NCI-H1417 treated with DMSO at 0.1 percent for 48 hours (cell line): ENCODE data around the gene DLG2.
"Not testable (repeated sequence)": the region's sequence is repeated elsewhere in the genome, so short reads cannot be mapped to it uniquely, and the experiment has no call there.

Experiments
- DNase-seq: peaks from one replicate; lab custom pipeline; 2025; lab: John Stamatoyannopoulos, UW

DLG2 gene

DNA sequence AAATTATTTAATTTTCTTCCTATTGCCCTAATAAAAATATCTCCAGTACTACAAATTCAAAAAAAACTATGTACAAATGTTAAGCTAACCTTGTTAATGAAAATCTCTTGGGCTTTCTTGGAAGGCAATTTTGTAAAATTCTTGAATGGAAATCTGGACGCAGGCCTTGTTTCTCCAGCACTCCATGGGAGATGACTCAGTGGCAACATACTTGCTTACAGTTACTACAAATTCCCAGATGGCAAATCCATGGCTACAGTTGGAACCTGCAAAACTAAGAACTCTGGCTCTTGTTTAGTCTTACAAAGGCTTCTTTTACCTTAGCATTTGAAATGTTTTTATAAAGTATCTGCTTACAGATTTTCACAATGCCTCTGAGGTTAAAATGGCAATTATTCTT, 725.2 kb downstream of the DLG2 start:
- no peak for DNase-seq

DNA sequence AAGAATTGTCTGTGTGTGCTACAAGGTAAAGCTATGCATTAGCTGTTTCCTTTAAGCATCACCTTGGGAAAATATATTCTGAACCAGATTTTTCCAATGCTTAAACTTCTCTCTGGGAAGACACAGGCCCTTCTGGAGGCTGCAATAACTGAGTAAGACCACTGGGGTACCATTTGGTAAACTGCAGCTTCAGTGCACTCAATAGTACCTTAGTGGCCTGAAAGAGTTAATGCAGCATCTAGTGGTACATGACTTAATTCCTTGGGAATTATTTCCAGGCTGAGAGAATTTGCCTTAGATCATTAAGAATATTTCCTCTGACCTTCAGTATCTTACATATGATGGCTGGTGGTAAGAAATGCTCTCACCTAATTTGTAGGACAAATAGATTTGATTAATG, 727.4 kb downstream of the DLG2 start:
- no peak for DNase-seq

DNA sequence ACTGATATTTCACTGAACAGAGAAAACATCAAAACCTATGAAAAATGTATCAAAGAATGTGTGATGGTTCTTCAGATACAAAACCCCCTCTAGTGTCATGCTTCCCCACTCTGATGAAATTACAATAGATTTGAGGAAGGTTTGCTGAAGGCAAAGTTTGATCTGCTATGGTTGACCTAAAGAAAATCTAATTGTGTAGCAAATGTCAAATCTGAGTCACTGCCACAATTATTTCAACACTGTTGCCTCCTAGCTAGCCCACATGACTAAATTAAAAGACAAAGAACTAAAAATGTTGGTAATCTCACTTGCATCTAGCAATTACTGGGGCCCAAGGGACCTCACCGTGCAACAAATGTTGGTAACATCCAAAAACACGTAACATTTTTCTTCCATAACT, 728.0 kb downstream of the DLG2 start:
- DNase-seq, result no peak

DNA sequence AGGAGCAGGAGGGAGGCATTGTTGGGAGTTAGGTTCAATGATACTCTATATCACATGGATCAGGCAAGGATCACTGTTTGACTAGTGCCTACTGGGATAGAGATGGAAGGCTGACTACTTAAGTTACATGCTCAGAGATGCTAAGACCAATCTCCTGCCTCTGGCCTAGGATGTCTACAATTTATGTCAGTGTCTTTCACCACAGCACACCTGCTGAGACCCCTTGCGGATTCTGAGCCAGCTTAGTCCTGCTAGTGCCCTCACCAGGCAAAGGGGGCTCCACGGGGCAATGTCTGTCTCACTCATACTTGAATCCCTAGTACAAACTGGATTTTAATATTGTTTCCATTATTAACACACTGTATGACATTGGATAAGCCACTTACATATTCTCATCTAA, 732.5 kb downstream of the DLG2 start:
- DNase-seq, result no peak

DNA sequence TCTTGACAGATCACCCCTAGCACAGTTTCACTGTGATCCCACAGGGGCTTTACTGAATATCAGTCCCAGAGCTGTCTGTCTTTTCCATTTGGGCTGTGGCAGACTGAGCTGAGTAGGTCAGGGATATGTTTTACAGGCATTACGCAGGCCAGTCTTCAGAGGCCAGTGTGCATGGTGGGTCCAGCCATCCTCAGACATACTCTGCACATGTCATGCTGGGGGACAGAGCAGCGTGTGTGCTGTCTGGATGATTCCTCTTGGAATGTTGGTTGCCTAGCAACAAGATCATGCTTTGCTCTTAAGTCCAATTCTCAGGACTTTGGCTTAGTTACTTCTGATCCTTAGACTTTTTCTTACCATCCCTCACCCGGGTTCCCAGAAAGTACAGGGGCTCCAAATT, 736.5 kb downstream of the DLG2 start:
- no peak for DNase-seq

DNA sequence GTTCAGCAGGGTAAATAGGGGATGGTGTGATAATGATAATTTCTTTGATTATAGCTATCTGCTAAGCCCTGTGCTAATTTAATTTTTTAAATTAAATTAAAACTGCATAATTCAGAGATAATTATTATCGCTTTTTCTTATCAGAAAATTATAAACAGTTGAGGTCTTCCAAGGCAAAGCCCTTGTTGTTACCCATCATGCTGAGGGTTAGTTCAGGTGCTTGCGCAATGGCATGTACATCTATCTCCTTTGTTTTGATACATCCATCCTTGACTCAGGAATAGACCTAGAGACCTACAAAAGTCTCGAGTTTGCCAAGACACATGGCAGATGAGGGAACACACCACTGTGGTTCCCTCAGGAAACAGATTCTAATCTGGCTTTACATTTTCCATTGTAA, 737.6 kb downstream of the DLG2 start:
- DNase-seq, result no peak

DNA sequence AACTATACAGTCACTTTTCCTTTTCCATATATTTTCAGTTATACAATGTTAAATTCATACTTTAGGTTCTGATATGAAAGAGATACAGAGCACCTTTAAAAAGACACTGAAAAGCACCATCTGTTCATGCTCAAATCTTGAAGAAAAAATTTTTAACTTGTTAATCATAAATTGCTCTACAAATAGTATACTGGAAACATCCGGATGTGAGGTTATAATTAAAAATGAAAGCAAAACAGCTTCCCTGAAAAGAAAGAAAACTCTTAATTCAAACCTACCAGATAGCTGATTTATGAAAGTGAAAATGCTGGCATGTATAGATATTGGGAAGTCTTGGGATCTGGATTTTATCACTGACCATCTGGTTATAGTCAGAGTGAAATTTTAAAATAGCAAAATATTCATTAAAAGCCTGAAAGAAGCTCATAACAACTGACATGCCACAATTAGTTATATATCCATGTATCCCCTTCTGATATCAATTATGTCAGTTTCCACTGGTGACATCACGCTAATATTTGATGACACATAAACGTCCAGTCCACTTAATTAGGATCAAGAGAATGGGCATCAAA, 740.0 kb downstream of the DLG2 start:
- DNase-seq, result no peak

DNA sequence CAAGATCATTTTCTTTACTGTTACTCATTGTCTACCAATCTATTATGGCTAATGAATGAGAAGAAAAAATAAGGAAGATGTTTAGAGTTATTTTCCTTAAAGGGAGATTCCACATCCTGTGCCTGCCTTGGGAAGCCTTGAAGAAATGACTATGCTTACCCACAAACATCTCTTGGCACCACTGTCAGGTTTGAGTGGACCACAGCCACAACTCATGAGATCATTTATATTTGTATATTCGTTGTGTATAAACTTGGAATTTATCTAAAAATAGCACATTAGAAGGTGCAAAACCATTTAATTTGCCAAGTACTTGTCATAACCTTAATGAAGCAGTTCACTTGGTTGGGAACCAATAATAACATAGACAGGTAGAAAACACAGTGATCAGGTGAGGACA, 740.8 kb downstream of the DLG2 start:
- DNase-seq, result no peak

DNA sequence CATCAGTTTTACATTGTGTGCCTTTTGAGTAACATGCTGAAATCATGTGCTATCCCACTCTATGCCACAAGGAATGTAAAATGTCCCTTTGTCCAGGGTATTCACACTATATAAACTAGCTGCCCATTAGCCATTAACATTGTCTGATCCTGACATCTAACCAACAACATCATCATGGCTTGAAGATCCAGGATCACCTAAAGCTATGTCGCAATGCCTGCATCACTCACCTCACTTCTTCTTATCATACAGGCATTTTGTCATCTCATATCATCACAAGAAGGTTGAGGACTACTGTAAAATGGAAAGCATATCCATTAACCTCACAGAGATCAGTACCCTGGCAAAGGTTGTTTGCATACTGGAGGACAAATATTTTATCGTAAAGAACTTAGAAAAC, 742.3 kb downstream of the DLG2 start:
- DNase-seq, result no peak

DNA sequence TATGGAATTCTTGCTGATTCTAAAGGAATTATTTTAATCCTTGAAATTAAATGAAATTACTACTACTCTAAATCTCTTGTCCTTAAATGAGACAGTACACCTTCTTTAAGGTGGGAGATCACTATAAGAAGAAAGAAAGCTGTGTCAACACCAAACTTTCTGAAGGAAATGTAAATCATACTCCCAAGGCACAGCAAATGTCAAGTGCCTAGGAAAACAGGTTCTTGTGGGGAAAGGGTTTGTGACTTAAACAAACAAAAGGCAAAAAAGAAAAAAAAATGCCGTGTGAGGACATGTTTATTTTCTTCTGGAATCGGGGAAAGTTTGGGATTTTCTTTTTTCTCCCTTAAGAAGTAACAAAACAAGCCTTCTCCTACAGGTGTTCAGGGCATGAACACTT, 745.1 kb downstream of the DLG2 start:
- no peak for DNase-seq

DNA sequence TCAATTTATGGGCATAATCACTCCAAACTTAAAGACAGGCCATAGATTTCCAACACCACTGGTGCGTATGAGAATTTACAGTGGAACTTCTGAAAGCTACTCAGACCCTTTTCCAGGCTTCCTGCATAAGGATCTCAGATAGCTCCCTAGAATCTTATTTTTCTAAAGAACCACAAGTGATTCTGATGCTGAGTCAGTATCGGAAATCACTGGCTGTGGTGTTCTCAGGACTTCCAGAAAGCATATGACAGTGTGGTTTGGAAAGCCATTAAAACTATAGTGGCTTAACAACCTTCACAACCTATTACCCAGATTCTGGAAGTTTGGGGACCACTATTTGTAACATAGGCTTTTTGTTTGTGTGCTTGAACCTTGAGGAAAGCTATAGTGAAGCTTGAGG, 756.0 kb downstream of the DLG2 start:
- no peak for DNase-seq

DNA sequence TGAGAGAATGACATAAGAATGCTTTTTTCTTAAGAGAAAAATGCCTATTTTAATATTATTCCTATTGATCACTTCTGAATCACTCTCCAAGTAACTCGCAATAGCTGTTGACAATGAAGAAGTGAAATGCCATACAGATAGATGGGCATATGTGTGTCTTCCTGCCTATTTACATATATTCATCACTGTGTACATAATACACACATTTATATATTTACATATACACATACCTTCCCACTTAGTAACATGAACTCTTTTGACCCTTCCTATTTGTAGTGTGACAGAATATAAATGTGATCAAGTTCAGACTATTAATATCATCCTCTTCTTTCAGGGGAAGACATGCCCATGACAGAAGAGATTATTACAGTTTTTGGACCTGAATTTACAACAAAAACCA, 756.7 kb downstream of the DLG2 start:
- no peak for DNase-seq

DNA sequence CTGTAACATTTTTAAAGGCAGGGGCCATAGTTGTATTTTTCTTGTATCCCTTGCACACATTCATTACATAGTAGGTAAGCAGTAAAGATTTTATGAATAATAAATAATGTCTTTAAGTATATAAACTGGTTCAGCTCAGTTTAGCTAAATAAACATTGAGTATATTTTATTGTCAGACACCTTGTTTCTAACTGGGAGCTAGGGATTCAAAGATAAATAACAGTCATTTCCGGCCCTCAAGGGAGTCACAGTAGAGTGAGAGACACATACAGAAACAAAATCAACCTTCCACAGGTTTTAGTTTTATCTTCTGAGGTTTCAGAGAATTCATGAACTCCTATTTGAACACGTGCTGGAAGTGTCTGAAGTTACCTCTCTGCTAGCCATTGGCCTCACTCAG, 760.2 kb downstream of the DLG2 start:
- DNase-seq, result no peak

DNA sequence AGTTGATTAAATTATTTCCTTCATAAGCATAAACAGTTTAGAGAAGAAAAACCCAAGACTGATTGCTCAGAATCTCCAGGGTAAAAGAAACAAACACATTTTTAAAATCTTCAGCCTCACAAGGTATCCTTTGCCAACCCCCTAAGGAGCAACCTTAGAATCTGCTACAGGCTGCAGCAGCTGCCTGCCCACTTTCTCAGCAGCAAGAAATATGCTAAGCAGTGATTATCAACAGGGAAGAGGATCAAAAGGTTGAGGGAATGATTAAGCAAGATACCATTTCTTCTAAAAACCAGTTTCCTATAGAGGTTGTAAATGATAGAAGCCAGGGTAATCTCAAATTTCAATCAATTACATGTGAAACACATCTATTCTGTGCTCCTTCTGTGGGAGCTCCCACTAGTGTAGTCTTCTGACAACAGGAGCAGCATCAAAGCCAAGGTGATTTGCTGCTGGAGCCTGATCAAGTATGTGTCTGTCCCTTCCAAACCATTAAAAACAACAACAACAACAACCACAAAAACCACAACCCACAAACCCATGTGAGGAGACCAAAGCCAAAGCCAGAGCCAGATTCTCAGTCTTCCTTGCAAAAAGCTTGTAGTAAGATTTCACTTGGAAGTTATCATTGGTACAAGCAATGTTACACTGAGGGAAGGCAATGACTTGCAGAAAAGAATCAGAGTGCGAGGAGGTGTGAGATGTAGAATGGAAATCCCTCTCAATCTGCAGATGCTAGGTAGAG, 761.2 kb downstream of the DLG2 start:
- DNase-seq, result no peak

DNA sequence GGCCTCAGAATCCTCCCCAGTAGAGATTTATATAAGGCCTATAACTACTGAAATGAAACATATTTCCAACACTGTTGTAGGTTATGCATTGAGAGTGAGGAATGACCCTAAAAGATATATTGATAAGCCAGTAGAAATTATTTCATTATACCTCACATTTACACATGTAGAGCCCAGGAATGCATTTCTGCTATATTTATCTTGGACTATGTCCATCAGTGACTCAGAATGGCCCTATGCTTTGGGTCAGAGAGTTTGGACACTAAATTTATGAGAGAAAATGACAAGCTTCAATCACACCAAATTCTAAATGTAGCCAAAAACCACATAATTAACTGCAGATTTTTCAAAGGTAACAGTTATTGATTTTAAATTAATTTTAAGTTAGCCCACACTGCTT, 761.9 kb downstream of the DLG2 start:
- DNase-seq, result no peak

DNA sequence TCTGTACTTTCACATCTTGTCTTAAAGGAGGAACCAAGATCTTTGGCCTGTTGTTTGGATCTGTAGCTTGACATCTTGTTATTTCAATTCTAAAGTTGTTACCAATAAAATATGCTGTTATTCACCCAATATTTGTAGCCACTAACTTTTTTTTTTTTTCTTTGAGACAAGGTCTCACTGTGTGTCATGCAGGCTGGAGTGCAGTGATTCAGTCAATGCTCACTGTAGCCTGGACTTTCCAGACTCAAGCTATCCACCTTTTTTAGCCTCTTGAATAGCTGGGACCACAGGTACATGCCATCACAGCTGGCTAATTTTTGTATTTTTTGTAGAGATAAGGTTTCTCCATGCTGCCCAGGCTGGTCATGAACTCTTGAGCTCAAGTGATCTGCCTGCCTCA, 769.4 kb downstream of the DLG2 start:
- DNase-seq, result no peak

DNA sequence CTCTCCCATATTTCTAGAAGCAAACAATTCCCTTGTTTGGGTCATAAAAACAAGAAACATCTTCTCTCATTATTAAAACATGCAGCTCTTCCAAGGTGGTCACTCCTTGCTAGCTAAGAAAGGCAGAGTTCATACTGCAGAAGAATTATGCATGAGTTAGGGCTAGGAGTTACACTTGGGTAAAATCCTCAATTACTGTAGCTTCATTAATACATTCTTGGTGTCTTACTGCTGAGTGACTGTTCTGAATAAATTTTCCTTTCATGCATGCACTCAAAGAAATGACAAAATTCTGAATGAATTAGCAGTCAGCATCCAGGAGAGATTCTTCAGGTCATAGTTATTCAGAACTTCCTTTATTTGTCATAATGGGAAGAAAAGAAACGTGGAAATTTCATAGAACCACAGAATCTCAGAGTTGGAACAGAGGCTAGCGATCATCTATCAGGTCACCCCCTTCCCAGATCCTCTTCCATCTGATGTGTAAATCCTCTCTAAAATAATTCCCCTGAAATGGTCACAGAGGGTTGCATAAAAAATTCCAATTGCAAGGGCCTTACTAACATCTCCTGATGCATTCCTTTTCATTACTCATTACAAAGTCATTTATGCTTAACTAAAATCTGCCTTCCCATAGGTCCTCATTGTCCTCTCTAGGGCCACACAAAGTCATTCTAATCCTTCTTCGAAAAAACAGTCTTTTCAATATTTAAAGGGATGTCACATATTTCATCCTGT, 771.5 kb downstream of the DLG2 start:
- no peak for DNase-seq

DNA sequence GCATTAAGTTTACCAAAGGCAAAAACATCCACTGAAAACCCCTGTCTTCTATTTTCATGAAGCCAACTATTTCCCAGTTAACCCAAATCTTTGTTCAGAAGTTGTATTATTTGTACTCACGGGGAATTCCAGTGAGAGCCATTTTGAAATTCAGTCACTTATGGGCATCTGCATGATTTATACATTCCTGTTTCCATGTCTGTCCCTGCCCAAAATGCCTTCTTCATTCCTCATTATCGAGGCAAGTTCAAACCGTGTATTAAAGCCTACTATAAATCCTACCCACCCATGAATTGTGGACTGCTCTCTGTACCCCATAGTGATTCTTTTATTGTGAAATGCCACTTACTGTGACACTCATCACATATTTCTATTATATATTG, 772.7 kb downstream of the DLG2 start:
- DNase-seq, result no peak

DNA sequence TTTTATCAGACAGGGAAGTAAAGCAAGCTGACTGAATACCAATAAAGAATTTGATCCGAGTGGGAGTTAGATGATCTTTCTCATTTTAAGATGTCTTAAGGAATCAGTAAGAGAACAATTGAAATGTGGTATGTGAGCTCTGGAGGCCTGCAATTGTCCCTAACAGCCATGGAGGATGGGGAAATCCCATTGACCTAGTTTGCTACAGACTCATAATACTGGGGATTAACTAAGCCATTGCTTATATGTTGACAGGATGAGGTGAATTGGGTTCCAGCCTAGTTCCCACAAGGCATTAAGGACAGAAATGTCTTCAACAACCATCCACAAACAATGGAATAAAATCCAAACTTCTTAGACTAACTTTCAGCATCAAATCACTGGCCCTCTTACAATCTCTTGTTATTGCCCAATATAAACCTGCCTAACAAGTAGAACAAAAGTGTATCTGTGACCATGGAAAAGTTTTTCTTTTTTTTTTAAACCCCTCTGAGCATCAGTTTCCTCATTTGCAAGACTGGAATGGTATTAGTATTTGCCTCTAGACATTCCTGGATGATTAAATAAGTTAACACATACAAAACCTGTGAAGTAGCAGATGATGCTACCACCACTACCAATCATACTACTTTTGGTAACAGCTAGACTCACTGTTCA, 773.2 kb downstream of the DLG2 start:
- DNase-seq, result no peak

DNA sequence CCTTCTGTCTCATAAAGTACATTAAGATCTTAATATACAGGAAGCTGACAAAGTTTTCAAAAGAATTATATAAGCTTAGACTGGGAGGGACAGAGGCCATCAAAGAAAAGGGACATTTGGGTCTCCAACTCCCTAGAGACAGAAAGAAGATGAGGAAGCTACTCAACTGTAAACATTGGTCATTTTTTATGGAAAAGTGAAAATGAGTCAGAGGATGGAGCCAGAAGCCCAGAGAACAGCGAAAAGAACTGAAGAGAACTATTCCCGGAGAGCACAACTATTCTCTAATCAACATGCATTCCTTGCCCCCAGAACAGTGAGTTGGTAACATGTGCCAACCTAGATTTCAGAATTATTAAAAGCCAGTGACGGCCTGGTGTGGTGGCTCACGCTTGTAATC, 779.3 kb downstream of the DLG2 start:
- no peak for DNase-seq

DNA sequence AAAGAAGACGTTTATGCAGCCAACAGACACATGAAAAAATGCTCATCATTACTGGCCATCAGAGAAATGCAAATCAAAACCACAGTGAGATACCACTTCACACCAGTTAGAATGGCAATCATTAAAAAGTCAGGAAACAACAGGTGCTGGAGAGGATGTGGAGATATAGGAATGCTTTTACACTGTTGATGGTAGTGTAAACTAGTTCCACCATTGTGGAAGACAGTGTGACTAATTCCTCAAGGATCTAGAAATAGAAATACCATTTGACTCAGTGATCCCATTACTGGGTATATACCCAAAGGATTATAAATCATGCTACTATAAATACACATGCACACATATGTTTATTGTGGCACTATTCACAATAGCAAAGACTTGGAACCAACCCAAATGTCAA, 786.9 kb downstream of the DLG2 start:
- not testable (repeated sequence) for DNase-seq

DNA sequence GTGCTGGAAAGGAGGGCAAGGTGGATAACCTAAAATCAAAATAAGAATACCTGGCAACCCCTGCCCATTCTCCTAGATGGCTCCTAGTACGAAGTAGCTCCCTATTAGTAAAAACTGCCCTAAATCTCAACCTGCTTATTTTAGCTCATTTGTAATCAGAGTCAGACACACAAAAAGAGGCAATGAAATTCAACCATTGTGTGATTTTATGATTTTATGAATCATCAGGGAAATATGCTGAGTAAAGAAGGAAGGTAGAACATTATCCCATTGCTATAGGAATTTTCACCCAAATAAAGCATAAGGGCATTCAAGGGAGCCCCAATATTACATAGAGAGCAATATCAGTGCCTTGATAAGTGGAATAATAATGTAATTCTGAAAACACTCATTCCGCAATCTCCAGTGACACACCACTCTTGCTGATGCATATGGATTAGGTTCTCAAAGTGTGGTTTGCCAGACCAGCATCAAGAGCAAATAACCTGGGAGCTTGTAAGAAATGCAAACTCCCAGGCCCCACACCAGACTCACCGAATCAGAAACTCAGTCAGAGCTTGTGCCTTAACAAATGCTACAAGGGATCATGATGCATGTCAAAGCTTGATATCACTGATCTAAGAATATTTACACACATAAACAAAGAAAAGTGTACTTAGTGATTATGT, 789.6 kb downstream of the DLG2 start:
- DNase-seq, result no peak

DNA sequence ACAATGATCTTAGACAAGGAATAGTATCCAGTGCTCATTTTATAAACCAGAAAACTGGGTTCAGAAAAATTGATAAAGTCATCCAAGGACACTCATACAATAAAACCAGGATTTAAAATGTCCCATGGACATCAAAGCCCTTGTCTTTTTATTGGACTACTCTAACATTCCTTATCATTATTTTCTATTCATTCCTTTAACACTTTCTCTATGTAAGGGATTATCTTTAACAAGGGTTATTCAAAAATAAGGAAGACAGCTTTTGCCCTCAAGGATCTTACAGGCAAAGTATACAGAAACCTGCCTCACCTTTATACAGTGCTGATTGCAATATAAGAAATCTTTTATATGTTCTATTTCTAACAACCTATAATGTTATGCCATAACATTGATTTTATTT, 790.8 kb downstream of the DLG2 start:
- no peak for DNase-seq
